Peyer's patch (tissue), 4 donors: ENCODE measurements around the gene ZNF697. TPM values are rescaled to one million over a fixed set of nuclear protein-coding genes. Genes with fewer than 3 reads are reported as not detected.

Source experiments
- DNase-seq, 3 donors: peaks; one replicate each; pipeline ENCODE4 v3.0.0-alpha.2; 2017 to 2019
- H3K27ac ChIP-seq, 4 donors: fragments of 200-600 bp; sonication (generic); one replicate each; pipeline ENCODE4 v1.5.1; 2016 to 2019
- H3K27me3 ChIP-seq, 2 donors: fragments of 200-600 bp; sonication (generic); one replicate each; pipeline ENCODE4 v1.5.1; 2019
- H3K36me3 ChIP-seq, 3 donors: fragments of 200-600 bp; sonication (generic); one replicate each; pipeline ENCODE4 v1.5.1; 2016 to 2019
- H3K4me1 ChIP-seq, 4 donors: fragments of 200-600 bp; sonication (generic); one replicate each; pipeline ENCODE4 v1.5.1; 2016 to 2019
- H3K4me3 ChIP-seq, 4 donors: fragments of 200-600 bp; sonication (generic); 1 replicate in 3 of 4; 2 replicates in 1 of 4; pipeline ENCODE4 v1.5.1; 2016 to 2019; ENCODE audit warnings: mild to moderate bottlenecking in 1 of 4
- H3K9me3 ChIP-seq, 4 donors: fragments of 200-600 bp; sonication (generic); one replicate each; pipeline ENCODE4 v1.5.1; 2016 to 2019; ENCODE audit warnings: mild to moderate bottlenecking in 1 of 4
- POLR2A ChIP-seq, 2 donors: fragments of 450-650 bp; IDR thresholded peaks; one replicate each; pipeline ENCODE4 v1.5.1; 2017; ENCODE audit warnings: antibody characterized with exemption in 2 of 2, mild to moderate bottlenecking in 2 of 2, moderate library complexity in 2 of 2
- total RNA-seq, 4 donors: library from RNA; depleted of rRNA; stranded (reverse); fragments of >200 nt; gene quantifications; one replicate each; pipeline ENCODE4 v1.1.0, GENCODE V29; 2016
- TF ChIP-seq, protein P1 (sequence below), 6 experiments: fragments of 450-650 bp in 4 of 6; fragments of 200-600 bp in 2 of 6; sonication (generic) in 1 of 6; IDR thresholded peaks; one replicate each; pipeline ENCODE4 v1.5.1; 2017 to 2019; ENCODE audit warnings: antibody characterized with exemption in 6 of 6, mild to moderate bottlenecking in 3 of 6, moderate library complexity in 1 of 6

Gene ZNF697
- total RNA-seq, 4 donors from 2014 or later = 4.4 to 6.3 (median 5.0) TPM

DNA sequence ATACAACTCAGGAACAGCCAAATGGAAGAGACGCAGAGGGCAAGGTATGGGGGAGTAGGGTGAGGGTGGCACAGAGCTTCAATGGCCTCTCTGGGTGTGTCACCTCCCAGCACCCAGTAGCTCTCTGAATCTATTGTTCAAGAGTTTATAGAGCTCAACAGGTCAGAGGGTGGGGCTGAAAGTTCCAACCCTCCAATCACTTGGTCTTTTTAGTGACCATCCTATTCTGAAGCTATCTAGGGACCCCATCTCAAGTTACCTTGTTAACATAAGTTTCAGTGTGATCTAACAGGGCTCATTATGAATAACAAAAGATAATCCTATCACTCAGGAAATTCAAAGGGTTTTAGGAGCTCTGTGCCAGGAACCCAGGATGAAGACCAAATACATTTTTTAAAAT, 31.2 kb upstream of the ZNF697 start:
- no peak overlapping the region for H3K4me3 ChIP-seq
- no peak overlapping the region for H3K27ac ChIP-seq
- DNase-seq = no peak
- TF ChIP-seq, protein P1, sequence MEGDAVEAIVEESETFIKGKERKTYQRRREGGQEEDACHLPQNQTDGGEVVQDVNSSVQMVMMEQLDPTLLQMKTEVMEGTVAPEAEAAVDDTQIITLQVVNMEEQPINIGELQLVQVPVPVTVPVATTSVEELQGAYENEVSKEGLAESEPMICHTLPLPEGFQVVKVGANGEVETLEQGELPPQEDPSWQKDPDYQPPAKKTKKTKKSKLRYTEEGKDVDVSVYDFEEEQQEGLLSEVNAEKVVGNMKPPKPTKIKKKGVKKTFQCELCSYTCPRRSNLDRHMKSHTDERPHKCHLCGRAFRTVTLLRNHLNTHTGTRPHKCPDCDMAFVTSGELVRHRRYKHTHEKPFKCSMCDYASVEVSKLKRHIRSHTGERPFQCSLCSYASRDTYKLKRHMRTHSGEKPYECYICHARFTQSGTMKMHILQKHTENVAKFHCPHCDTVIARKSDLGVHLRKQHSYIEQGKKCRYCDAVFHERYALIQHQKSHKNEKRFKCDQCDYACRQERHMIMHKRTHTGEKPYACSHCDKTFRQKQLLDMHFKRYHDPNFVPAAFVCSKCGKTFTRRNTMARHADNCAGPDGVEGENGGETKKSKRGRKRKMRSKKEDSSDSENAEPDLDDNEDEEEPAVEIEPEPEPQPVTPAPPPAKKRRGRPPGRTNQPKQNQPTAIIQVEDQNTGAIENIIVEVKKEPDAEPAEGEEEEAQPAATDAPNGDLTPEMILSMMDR (IDR thresholded peaks at IDR 0.05) = no peak
- no peak for TF ChIP-seq POLR2A (IDR thresholded peaks at IDR 0.05)
- peaks cover 0 to 3% (median 0%) of the 10 kb centered on the region in 4 donors for H3K4me1 ChIP-seq
- no peaks in the 10 kb centered on the region for H3K27me3 ChIP-seq
- no peaks in the 10 kb centered on the region for H3K36me3 ChIP-seq
- no peaks in the 10 kb centered on the region for H3K9me3 ChIP-seq

DNA sequence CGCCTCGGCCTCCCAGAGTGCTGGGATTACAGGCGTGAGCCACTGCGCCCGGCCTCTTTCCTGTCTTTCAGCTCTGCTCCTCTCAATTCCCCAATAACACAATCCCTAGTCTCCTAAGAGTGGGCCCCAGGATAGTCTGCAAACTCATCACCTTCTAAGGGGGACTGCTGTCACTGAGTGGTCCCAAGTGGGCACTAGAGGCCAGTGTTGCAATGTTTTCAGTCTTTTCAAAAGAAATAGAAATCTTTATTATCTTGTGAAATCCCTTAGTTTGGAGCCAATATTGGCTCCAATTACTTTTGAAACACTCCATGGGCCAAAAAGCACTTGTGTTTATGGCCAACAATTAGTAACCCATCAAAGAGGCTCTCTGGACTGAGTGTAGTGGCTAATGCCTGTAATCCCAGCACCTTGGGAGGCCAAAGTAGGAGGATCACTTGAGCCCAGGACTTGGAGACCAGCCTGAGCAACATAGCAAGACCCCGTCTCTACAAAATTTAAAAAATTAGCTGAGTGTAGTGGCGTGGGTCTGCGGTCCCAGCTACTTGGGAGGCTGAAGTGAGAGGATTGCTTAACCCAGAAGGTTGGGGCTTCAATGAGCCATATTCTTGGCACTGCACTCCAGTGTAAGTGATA, 28.6 kb upstream of the ZNF697 start:
- peaks cover 0 to 3% (median 0%) of the 10 kb centered on the region in 4 donors for H3K4me1 ChIP-seq
- no peak overlapping the region for H3K27ac ChIP-seq
- H3K4me3 ChIP-seq = no peak overlapping the region
- H3K27me3 ChIP-seq = no peaks in the 10 kb centered on the region
- no peaks in the 10 kb centered on the region for H3K36me3 ChIP-seq
- H3K9me3 ChIP-seq = no peaks in the 10 kb centered on the region
- no peak for DNase-seq
- TF ChIP-seq, protein P1 (IDR thresholded peaks at IDR 0.05) = no peak
- no peak for TF ChIP-seq POLR2A (IDR thresholded peaks at IDR 0.05)

DNA sequence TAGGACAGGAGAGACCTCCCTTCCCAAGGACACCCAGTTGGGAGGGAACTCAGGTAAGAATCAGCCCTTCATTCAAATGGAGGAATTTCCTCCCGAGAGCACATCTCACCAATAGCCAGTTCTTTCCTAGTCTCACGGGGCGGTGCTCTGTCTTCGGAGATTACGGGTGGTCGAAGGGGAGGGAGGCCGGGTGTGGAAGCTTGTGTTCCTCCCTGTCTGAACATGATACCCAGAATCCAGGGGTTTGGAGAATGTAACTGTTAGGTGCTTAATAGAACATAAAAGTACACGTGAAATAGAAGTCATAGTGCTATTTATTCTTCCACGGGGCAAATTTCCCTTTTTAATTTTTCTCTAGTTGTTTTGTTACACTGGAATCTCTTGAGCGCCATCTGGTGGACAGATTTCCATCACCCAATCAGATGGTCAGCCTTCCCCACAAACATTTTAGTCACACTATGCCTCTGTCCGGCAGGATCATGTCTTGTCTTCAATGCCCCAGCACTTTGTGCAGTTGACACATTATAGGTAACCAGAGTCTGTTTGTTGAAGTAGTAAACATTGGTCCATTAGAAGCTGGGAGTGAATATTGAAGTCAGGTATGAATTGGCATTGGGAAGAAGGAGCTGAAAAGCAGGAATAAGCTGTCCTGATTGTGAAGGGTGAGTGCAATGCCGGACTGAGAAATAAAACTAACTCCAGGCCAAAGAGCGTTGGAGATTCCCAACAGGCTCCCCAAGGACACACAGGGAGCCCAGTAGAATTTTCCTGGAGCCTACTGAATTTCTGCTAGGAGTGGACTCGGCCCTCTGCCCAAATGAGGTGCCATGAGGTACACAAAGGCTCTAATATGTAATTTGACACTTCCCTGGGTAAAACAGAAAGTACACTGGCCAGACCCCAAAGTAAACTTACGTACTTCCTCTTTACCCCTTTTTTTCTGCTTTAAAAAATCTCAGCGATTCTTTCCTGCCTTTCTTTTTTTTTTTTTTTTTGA, 27.6 kb upstream of the ZNF697 start:
- Histone ChIP-seq H3K27me3 (no peaks in the 10 kb centered on the region), H3K4me1 (peaks cover 0 to 3% (median 0%) of the 10 kb centered on the region in 4 donors), H3K4me3 (peak overlapping the region in 2 of 4 donors; percentile 34 to 38), H3K36me3 (no peaks in the 10 kb centered on the region), H3K9me3 (no peaks in the 10 kb centered on the region), H3K27ac (no peak overlapping the region)
- TF ChIP-seq, protein P1 (IDR thresholded peaks at IDR 0.05) = peak; percentile 51 to 87 (median 80)
- no peak for TF ChIP-seq POLR2A (IDR thresholded peaks at IDR 0.05)
- peak in 2 of 3 donors; percentile 69 to 90 for DNase-seq

DNA sequence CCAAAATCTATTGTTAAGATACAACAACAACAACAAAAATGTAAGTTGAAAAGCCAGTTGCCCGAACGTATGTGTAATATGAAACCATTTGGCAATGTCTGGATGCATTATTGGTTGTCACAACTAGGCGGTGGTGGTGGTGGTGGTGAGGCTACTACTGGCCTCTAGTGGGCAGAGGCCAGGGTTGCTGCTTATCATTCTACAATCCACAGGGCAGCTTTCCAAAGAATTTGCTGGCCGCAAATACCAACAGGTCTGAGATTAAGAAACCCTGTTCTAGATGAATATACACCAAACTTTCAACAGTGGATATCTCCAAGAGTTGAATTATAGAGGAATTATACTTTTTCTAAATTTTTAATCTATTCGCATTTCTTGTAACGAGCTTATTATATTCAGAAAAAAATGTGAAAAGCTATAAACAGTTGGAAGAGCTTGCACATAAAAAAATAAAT, 26.8 kb upstream of the ZNF697 start:
- DNase-seq = peak in 1 of 3 donors; percentile 71
- H3K36me3 ChIP-seq = no peaks in the 10 kb centered on the region
- no peak overlapping the region for H3K4me3 ChIP-seq
- no peak overlapping the region for H3K27ac ChIP-seq
- TF ChIP-seq, protein P1 (IDR thresholded peaks at IDR 0.05) = peak in 1 of 6 experiments; percentile 88
- TF ChIP-seq POLR2A (IDR thresholded peaks at IDR 0.05) = no peak
- H3K4me1 ChIP-seq = peaks cover 0 to 3% (median 0%) of the 10 kb centered on the region in 4 donors
- no peaks in the 10 kb centered on the region for H3K9me3 ChIP-seq
- no peaks in the 10 kb centered on the region for H3K27me3 ChIP-seq

DNA sequence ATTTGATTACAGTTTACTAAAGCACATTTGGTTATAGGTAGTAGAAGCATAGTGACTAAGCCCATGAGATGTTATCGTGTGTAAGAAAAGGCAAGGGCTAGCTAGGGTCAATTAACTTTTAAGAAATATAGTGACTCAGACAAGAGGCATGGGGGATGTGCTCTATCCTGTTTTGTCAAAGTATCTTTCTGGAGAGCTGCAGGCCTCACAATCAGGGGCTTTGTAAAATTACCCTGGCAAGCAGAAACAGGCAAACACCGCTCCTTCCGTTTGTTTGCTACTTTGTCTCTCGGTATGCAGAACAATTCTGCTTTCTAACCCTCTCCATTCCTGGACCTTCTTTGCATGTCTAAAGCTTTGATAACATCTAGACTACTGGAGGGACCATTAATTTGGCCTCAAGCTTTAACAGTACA, 26.1 kb upstream of the ZNF697 start:
- TF ChIP-seq, protein P1 (IDR thresholded peaks at IDR 0.05) = no peak
- TF ChIP-seq POLR2A (IDR thresholded peaks at IDR 0.05) = no peak
- Histone ChIP-seq H3K27me3 (no peaks in the 10 kb centered on the region), H3K4me1 (peaks cover 0 to 3% (median 0%) of the 10 kb centered on the region in 4 donors), H3K36me3 (no peaks in the 10 kb centered on the region), H3K27ac (no peak overlapping the region), H3K4me3 (no peak overlapping the region), H3K9me3 (no peaks in the 10 kb centered on the region)
- no peak for DNase-seq
